TTC549 (cell line): ENCODE results near the gene EML2.
"Not testable (repeated sequence)": the region's sequence is repeated elsewhere in the genome, so short reads cannot be mapped to it uniquely, and the experiment has no call there.

ENCODE experiments used
- FAIRE-seq: peaks from 2 replicates; lab custom pipeline; 2012; peaks lifted over from hg19 to GRCh38; lab: Jason Lieb, UNC

Gene EML2

GRCh38 chr19:45615795-45616703 is 23.1 kb downstream of the EML2 start:
- FAIRE-seq, result peak; percentile 33

- FAIRE-seq, result not testable (repeated sequence)
Observed at GRCh38 chr19:45615056-45615455, 24.1 kb downstream of the EML2 start.

GRCh38 chr19:45613926-45614725 is 25.1 kb downstream of the EML2 start:
- FAIRE-seq, result no peak

- no peak for FAIRE-seq
Observed at GRCh38 chr19:45608948-45609347, 30.2 kb downstream of the EML2 start.

- FAIRE-seq, result no peak
Observed at GRCh38 chr19:45607071-45608029, 31.8 kb downstream of the EML2 start.

- FAIRE-seq, result no peak
Observed at GRCh38 chr19:45601524-45602374, 37.4 kb downstream of the EML2 start, which contains the start of gene GPR4. Gene GPR4, minus strand, starts transcription at chr19:45602212. Its CDS starts 10,346 bp downstream, at chr19:45591866.

GRCh38 chr19:45601115-45601514 is 38.1 kb downstream of the EML2 start:
- FAIRE-seq, result no peak

- FAIRE-seq, result no peak
Observed at GRCh38 chr19:45600340-45600885, 38.8 kb downstream of the EML2 start.

GRCh38 chr19:45599286-45599685 is 39.9 kb downstream of the EML2 start:
- FAIRE-seq, result no peak

- no peak for FAIRE-seq
Observed at GRCh38 chr19:45598267-45599001, 40.8 kb downstream of the EML2 start.

GRCh38 chr19:45597425-45598111 is 41.6 kb downstream of the EML2 start:
- FAIRE-seq, result no peak

- no peak for FAIRE-seq
Observed at GRCh38 chr19:45595814-45596213, 43.4 kb downstream of the EML2 start.

- no peak for FAIRE-seq
Observed at GRCh38 chr19:45593520-45593919, 45.7 kb downstream of the EML2 start.

- no peak for FAIRE-seq
Observed at GRCh38 chr19:45592366-45592765, 46.8 kb downstream of the EML2 start.

- no peak for FAIRE-seq
Observed at GRCh38 chr19:45591638-45592005, 47.6 kb downstream of the EML2 start.

- FAIRE-seq, result no peak
Observed at GRCh38 chr19:45591004-45591637, 48.1 kb downstream of the EML2 start.

- FAIRE-seq, result no peak
Observed at GRCh38 chr19:45590300-45591003, 48.7 kb downstream of the EML2 start.

GRCh38 chr19:45589768-45590167 is 49.4 kb downstream of the EML2 start:
- FAIRE-seq, result no peak
